HG03439 (cell line): ENCODE measurements around the gene CEP72.
"Not testable (repeated sequence)": the region's sequence is repeated elsewhere in the genome, so short reads cannot be mapped to it uniquely, and the experiment has no call there.

ENCODE experiments used
- ATAC-seq: cut with Tn5 transposase; IDR thresholded peaks from one replicate; pipeline ENCODE4 v1.9.1; 2021; ENCODE audit warnings: mild to moderate bottlenecking, moderate library complexity; ENCODE audit not compliant: unreplicated experiment

CEP72 gene

GRCh38 chr5:669111-669841, 57.1 kb downstream of the CEP72 start:
- no peak for ATAC-seq

- no peak for ATAC-seq
These were observed 57.8 kb downstream of the CEP72 start for GRCh38 chr5:669842-670395.

DNA sequence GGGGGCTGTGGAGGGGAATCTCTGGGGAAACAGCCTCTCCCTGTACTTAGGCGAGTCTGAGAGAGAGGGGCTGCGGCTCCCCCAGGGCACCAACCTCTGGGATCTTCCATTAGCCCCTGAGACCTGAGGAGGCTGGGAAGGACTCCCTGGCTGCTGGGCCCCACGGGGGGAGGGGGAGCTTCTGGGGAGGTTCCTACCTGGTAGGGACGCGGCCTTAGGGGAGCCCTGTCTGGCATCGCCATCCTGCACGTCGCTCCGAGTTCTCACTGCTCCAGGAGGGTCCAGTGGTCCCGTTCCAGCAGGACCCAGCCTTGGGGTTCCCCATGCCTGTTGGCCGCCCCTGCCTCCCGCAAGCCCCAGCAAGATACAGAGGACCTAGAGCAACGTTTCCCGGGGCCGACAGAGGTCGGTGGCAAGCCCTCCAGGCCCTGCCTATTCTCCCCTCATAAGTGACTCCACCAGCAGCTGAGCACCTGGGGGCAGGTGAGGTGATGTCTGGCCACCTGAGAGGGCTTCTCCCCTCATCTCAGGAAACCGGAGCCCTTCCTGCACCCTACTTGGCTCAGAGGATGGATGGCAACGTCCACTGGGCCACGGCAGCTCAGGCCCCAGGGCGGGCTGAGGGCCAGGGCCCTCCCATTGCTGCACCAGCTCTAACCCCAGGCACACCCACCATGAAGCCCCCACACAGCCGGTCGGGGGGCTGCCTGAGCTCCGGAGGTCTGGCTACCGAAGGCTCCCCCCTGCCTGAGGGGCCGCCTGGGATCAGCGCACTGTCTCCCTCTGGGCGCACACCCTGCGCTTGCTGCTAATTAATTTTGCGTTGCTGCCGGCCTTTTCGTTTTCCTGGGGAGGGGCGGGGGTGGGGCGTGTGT, 58.5 kb downstream of the CEP72 start:
- no peak for ATAC-seq

- ATAC-seq = no peak
These were observed 59.6 kb downstream of the CEP72 start for GRCh38 chr5:671459-672328.

GRCh38 chr5:672329-673160, 60.4 kb downstream of the CEP72 start:
- ATAC-seq = no peak

DNA sequence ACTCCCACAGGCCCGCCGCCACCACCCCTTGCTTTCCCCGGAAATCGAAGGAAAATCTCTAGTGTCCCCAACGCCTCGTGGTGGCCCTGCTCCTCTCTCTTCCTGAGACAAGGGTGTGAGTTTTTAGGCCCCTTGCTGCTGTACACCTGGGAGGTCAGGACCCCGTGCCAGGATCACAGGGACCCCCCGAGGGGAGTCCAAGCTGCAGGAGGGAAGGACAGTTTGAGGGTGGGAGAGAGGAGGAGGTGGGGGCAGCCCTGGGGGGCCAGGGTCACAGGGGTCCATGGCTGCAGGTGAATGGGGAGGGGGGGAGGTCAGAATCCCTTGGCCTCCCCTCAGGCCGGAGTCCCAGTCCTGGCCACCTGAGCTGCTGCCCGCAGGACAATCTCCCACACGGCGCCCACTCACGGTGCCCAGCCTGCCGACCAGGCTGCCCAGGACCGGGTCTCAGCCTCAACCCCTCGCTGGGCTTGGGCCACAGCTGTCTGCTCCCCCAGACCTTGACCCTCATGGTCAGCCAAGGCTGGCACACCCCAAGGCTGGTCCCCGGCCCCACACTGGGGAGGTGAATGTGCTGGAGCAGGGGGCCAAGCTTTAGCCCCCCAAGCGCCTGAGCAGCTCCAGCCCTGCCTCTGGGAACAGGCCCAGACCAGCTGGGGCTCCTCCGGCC, 61.2 kb downstream of the CEP72 start:
- no peak for ATAC-seq

DNA sequence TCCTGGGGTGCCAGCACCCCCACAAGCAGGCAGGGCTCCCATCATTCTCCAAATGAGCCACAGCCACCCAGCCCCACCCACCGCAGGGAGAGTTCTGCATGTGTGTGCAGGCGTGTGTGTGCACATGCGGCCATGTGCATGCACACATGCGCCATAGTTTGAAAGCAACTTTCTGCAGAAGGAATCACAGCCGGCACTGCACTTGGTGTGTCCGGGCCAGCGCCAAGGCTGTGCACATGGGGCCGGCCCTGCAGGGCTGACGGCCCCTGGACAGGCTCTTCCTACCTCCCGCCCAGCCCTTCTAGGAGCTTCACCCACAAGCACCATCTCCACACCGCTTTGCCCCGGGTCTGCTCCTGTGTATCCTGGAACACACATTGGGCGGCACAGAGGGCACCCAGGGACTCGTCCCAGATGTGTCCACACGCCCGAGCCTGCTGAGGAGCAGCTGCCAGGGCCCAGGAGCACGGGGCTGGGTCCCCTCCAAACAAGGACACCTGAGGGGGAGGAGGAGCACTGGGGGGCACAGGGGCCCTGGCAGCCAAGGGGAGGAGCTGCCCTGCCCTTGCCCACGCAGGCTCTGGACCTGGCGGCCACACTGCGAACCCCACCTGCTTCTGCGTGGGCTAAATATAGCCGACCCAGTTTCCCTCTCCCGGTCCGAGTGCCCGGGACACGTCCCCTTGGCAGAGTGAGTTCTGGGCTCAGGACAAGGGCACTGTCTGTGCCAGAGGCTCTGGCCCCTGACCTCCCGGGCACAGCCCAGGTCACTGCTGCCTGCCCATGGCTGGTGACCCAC, 61.9 kb downstream of the CEP72 start:
- no peak for ATAC-seq

DNA sequence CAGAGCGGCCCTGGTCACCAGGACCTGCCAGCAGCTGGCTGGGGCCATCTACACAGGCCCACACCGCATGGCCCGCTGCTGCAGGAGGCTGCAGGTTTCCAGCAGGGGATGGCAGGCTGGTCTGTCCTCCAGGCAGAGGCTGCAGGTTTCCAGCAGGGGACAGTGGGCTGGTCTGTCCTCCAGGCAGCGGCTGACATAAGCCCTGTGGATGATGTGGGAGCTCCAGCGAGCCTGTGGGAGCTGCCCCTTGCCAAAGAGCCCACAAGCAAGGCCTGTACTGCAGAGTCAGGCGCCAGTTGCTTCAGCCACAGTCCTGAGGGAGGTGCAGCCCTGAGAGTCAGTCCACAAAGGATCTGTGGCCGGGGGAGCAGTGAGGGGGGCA, 62.5 kb downstream of the CEP72 start:
- no peak for ATAC-seq

DNA sequence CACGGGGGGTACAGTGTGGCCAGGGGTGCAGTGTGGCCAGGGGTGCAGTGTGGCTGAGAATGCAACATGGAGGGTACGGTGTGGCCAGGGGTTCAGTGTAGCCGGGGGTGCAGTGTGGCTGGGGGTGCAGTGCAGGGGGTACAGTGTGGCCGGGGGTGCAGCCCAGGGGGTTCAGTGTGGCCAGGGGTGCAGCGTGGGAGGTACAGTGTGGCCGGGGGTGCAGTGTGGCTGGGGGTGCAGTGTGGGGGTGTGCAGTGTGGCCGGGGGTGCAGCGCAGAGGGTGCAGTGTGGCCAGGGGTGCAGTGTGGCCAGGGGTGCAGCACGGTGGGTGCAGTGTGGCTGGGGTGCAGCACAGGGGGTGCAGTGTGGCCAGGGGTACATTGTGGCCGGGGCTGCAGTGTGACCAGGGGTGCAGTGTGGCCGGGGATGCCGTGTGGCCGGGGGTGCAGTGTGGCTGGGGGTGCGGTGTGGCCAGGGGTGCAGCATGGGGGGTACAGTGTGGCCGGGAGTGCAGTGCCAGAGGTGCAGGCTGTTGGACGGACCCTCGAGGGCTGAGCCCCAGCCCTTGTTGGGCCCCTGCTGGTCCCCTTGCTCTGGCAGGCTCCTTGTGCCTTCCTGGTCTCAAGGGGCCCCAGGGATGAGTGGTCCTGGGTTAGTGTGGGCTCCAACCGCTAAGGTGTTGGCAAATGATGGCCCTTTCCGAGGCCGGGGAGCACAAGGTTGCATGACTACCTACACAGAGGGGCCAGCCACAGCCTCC, 63.2 kb downstream of the CEP72 start:
- no peak for ATAC-seq

DNA sequence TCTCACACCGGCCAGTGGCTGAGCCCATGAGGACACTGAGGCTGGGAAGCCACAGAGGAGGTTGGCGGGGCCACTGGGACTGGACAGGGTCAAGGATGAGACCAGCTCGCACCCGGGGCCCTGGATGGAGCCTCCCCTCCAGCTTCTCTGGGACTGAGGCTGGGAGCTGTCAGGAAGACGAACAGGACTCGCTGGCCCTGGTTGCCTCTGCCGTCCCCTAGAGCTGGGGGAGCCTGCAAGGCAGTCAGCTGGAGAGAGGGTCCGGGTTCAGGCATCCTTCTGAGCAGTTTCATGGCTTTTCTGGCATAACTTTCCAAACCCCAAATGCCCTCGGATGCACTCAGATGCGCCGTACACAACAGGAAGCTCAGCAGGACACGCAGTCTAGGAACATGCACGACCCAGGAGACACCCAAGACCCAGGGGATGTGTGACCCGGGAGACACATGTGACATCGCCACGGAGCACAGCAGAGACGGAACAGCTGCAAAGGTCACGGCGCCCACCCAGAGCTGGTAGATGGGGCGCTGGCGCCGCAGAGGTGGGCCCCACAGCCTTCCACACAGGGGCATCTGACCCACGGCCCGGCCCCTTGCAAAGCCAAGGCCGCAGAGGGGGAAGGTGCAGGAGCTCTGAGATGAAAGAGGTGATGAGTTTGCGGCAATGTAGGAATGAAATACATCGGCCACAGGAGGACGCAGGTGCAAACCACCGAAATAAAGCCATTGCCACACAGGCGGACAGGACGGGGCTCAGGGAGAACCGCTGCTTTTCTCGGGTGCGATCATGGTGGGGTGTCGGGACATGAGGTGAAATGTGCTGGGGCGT, 63.9 kb downstream of the CEP72 start:
- ATAC-seq = no peak

- ATAC-seq = no peak
These were observed 64.5 kb downstream of the CEP72 start for GRCh38 chr5:676699-677076.

DNA sequence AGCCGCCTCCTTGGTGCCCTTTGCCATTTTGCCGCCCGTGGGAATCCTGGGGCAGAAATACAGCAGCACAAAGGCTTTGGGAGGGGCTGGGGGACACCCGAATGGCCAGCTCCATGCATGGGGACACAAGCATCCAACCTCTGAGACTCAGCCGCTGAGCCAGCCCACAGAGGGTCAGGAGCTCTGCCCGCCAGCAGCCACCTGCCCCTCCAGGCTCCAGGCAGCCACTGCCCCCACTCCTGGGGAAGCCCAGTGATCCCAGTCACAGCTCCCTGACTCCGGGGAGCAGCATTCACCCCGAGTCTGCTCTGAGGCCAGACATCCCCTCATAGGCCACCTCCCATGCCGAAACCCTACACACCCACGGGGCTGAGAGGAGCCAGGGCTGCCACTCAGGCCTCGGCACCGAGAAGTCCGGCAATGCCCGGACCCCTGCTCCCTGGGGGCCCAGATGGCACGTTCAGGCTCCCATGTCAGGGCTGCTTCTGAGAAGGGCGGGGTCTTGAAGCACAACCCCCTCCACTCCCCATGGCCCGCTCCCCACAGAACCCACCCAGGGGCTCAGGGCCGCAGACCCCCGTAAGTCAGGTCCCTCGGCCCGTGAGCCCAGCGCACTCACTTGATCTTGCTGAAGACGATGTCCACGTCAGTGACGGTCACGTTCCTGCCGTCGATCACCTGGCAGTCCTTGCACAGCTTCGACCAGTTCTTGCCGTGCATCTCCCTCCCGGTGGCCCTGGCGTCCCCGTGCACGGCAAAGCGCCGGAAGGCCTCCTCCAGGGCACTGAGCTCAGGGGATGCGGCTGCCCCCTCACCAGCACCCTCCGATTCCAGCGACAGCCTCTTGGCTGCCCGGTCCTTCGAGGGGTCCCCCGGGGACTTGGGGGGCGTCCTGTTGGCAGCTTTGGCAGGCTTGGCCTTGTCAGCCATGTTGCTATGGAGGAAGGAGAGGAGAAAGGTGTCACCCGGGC, 65.3 kb downstream of the CEP72 start:
- no peak for ATAC-seq

DNA sequence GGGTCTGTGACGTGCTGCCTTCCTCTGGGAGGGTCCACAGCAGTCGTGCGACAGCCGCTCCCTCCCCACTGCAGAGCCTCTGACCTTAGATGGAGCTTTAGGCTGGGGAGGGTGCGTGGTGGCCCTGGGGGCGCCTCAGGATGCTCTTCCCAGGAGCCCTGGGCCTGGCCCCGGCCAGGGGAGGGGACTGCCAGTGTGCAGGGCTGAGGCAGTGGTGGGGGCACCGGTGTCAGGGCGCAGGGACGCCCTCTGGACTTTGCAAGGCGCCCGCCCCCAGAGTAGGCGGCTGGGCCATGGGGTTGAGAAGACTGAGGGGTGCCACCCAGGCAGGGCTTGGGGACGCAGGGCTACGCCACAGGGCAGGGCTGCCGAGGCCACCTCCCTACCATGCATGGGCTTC, 66.4 kb downstream of the CEP72 start:
- ATAC-seq = not testable (repeated sequence)

GRCh38 chr5:679166-679895, 67.2 kb downstream of the CEP72 start:
- ATAC-seq = not testable (repeated sequence)

DNA sequence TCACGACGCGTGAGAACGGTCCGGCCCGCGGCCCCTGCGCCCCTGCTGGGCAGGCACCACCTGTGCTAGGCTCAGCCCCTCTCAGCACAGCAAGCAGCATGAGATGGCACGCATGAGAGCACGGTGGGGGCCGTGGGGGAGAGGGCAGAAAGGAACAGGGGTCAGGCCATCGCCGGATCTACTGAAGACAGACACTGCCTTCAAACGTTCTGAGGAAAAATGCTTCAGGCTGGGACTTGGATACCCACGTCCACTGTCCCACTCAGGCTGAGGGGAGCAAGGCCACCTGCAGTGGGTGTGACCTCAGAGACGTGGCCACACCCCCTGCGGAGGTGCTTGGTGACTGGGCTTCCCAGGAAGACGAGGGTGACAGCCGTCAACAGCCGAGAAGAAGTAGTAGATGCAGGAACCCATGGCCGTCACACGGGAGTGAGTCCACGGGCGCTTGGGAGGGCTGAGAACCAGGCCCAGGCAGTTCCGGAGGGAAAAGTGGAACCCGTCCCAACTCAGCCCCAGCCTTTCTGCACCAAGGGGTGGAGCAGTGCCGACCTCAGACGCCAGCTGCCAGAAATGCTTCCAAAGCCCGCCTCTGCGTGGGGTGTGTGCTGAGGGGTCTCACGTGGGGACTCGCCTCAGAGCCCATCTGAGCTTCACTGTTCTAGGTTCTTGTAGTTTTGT, 68.1 kb downstream of the CEP72 start:
- ATAC-seq = not testable (repeated sequence)
